Common myeloid progenitor, CD34-positive (primary cell): Measurements from ENCODE around the gene ETV6.

ENCODE experiments used
- CTCF ChIA-PET: fragments of 350-600 bp; sonication (Branson Sonifier 250); formaldehyde crosslinking; loops from one replicate; lab custom pipeline; 2021; ENCODE audit warnings: antibody characterized with exemption; lab: Charles Lee
- POLR2A ChIA-PET: fragments of 350-600 bp; sonication (Branson Sonifier 250); formaldehyde crosslinking; loops from one replicate; lab custom pipeline; 2021; ENCODE audit warnings: antibody characterized with exemption; lab: Charles Lee
- DNase-seq, 3 donors: peaks; one replicate each; pipeline versions ENCODE4 v3.0.0 to v3.0.0-alpha.2; 2013
- H3K27ac ChIP-seq, 2 experiments: 1 replicate in 1 of 2; 2 replicates in 1 of 2; pipeline ENCODE4 v1.7.0; 2013; ENCODE audit warnings: inconsistent platforms in 2 of 2, low read length in 2 of 2, mild to moderate bottlenecking in 2 of 2, low read depth in 1 of 2, moderate library complexity in 1 of 2; ENCODE audit not compliant: severe bottlenecking in 2 of 2, insufficient read depth in 1 of 2, poor library complexity in 1 of 2
- H3K27me3 ChIP-seq, 5 experiments: replicated peaks in 2 of 5; 1 replicate in 3 of 5; 2 replicates in 2 of 5; pipeline versions ENCODE4 v1.6.1 to v1.7.0; 2013; ENCODE audit warnings: low read length in 4 of 5, mild to moderate bottlenecking in 2 of 5, moderate library complexity in 2 of 5, inconsistent platforms in 1 of 5; ENCODE audit not compliant: insufficient read depth in 5 of 5, control insufficient read depth in 4 of 5
- H3K36me3 ChIP-seq, 4 experiments: 1 replicate in 2 of 4; 2 replicates in 2 of 4; pipeline versions ENCODE4 v1.6.1 to v1.7.0; 2013; ENCODE audit warnings: low read length in 3 of 4, control low read depth in 1 of 4, mild to moderate bottlenecking in 1 of 4; ENCODE audit not compliant: control insufficient read depth in 4 of 4, insufficient read depth in 4 of 4
- H3K4me1 ChIP-seq, 4 experiments: 1 replicate in 3 of 4; 2 replicates in 1 of 4; pipeline versions ENCODE4 v1.6.1 to v1.7.1; 2013; ENCODE audit warnings: low read length in 3 of 4, mild to moderate bottlenecking in 3 of 4, control low read depth in 1 of 4, inconsistent platforms in 1 of 4, moderate library complexity in 1 of 4; ENCODE audit not compliant: control insufficient read depth in 4 of 4, insufficient read depth in 4 of 4; ENCODE audit errors: control extremely low read depth in 1 of 4
- H3K4me3 ChIP-seq, 7 experiments: 1 replicate in 4 of 7; 2 replicates in 3 of 7; pipeline versions ENCODE4 v1.5.1 to v1.7.0; 2013; ENCODE audit warnings: mild to moderate bottlenecking in 7 of 7, low read length in 6 of 7, moderate library complexity in 6 of 7, inconsistent platforms in 2 of 7, low read depth in 2 of 7, control low read depth in 1 of 7; ENCODE audit not compliant: insufficient read depth in 4 of 7, control insufficient read depth in 1 of 7; ENCODE audit errors: extremely low read depth in 1 of 7
- H3K9me3 ChIP-seq, 5 experiments: 1 replicate in 4 of 5; 2 replicates in 1 of 5; pipeline versions ENCODE4 v1.6.1 to v1.7.1; 2013; ENCODE audit warnings: low read length in 4 of 5, mild to moderate bottlenecking in 2 of 5, inconsistent platforms in 1 of 5, low read depth in 1 of 5, moderate library complexity in 1 of 5; ENCODE audit not compliant: control insufficient read depth in 4 of 5, insufficient read depth in 2 of 5; ENCODE audit errors: control extremely low read depth in 1 of 5
- WGBS: methylation state at CpG from one replicate; pipeline ENCODE4 v1.1.5; 2013; ENCODE audit not compliant: insufficient coverage; 5-methylcytosine and 5-hydroxymethylcytosine counted together

Gene ETV6

DNA sequence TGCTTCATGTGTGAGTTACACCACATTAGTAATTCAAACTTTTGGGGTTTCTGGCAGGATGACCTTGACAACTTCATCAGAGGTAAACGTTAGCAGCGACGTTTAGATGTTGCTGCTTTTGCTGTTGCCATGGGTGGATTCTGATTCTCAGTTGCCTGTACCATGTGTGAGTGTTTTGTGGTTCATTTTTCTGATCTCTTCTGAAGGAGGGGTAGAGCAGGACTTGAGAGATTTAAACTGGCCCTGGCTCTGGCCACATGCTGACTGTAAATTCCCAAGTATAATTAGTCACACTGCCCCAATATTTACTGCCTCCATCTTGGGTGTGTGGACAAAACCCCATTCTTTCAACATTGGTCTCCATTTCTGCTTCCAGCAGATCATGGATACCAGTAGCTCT, 110.4 kb downstream of the ETV6 start:
- Histone ChIP-seq H3K27me3 (no peaks in the 10 kb centered on the region), H3K36me3 (peaks cover 20 to 86% (median 53%) of the 10 kb centered on the region in 4 experiments), H3K27ac (peak overlapping the region; percentile 61 to 67), H3K4me3 (no peak overlapping the region), H3K9me3 (no peaks in the 10 kb centered on the region), H3K4me1 (peaks cover 42 to 96% (median 74%) of the 10 kb centered on the region in 4 experiments)
- ChIA-PET POLR2A (interaction anchor here (0.7 to 1.5 kb wide), 2 partner anchors 10 to 14 kb away, joined by 3 to 4 read pairs; no protein-coding TSS in a partner anchor), CTCF (interaction anchor here (0.7 to 6.8 kb wide), 7 partner anchors 10 to 273 kb away, joined by 3 to 66 read pairs (median 4); no protein-coding TSS in a partner anchor)
- WGBS, result no CpG with 5 or more reads among the region's 3 CpGs
- peak in 2 of 3 donors; percentile 54 to 66 for DNase-seq

DNA sequence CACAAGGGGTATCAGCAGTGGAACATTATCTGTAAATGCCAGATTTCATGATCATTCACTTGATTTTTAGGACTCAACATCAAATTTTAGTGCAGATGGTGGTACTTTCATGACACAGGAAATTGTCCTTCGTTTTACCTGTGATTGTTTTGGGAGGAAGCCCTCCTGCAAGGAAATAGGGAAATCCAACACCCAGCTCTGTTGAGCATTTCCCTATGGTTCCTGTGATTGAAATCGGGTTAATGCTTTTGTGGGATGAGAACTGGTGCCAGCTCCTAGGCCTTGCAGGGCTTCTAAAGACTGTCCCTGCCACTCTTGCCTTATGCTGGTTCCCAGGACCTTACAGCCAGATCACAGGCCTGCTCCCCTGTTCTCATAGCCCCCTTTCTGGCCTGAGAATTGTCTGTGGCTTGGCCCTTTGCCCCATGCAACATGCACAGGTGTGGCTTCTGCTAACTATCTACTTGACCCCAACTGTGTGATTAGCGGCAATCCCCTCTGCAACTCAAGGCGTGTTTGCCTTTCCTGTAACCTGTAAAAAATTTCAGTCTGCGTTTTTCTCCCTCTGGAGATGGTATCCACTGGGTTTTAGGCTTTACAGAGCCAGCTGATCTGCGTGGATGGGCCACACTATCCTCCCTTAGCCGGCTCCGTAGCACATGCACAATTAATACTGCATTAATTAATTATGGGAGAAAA, 112.5 kb downstream of the ETV6 start:
- Histone ChIP-seq H3K4me1 (peaks cover 55 to 98% (median 88%) of the 10 kb centered on the region in 4 experiments), H3K27ac (peak overlapping the region; percentile 36 to 62)
- POLR2A ChIA-PET, result interaction anchor here (1.2 to 1.3 kb wide), 3 partner anchors 13 to 17 kb away, joined by 3 to 4 read pairs (median 3); no protein-coding TSS in a partner anchor

GRCh38 chr12:11762723-11763326, 113.4 kb downstream of the ETV6 start:
- POLR2A ChIA-PET, result interaction anchor here (0.6 to 1.3 kb wide), 4 partner anchors 12 to 18 kb away, joined by 3 to 4 read pairs (median 3); no protein-coding TSS in a partner anchor
- Histone ChIP-seq H3K27me3 (no peaks in the 10 kb centered on the region), H3K4me1 (peaks cover 54 to 97% (median 90%) of the 10 kb centered on the region in 4 experiments), H3K9me3 (no peaks in the 10 kb centered on the region), H3K36me3 (peaks cover 16 to 65% (median 31%) of the 10 kb centered on the region in 4 experiments), H3K4me3 (peak overlapping the region in 1 of 7 experiments; percentile 40), H3K27ac (peak overlapping the region; percentile 36 to 62)
- no peak for DNase-seq
- 74% methylated on average over 6 of the region's 9 CpGs for WGBS
- CTCF ChIA-PET, result interaction anchor here (0.7 to 6.8 kb wide), 15 partner anchors 9 to 264 kb away, joined by 3 to 66 read pairs (median 4); no protein-coding TSS in a partner anchor

More for the DNA sequence above, 112.5 kb downstream of the ETV6 start:
- H3K4me3 ChIP-seq, result peak overlapping the region in 1 of 7 experiments; percentile 40
- peaks cover 18 to 66% (median 35%) of the 10 kb centered on the region in 4 experiments for H3K36me3 ChIP-seq
- CTCF ChIA-PET, result interaction anchor here (0.7 to 6.8 kb wide), 8 partner anchors 10 to 265 kb away, joined by 3 to 66 read pairs (median 4); no protein-coding TSS in a partner anchor
- no peak for DNase-seq
- no peaks in the 10 kb centered on the region for H3K9me3 ChIP-seq
- 55% methylated on average over 5 of the region's 8 CpGs for WGBS
- H3K27me3 ChIP-seq, result no peaks in the 10 kb centered on the region

DNA sequence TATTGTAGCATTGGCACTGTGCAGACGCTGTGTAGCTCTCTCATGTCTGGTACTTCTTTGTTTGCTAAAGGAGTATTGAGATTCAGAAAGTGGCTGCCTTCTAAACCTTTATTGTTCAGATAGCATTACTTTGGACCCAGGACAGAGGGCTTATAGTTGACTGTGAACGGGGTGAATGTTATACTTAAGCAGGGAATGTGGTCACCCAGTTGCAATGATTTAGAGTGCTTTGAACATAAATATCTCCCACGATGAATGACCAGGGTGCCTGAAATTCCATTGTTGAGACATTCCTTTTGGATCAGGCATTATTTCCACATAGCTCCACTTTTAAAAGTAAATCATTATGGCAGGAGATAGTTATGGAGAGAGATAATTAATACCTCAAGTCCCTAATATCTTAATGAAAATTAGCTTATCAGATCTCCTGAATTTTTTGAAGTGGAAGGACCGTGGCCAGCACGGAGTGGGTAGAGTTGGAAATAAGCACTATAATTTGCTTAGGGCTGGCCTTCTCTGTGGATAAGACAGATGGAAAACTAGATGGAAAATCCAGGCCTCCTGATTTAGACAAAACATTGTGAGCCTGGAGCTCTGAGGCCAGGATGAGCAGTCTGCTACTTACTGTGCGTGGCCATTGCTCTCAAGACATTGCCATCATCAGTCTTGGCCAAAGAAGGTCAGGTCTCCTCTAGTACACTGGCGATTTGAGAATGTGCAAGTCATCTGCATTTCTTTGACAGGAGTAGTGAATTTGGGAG, 114.5 kb downstream of the ETV6 start:
- H3K4me3 ChIP-seq, result no peak overlapping the region
- no peak for DNase-seq
- peaks cover 48 to 97% (median 89%) of the 10 kb centered on the region in 4 experiments for H3K4me1 ChIP-seq
- ChIA-PET POLR2A (interaction anchor here (1.3 kb wide), 2 partner anchors 18 to 19 kb away, joined by 3 read pairs; no protein-coding TSS in a partner anchor), CTCF (interaction anchor here (0.9 to 6.8 kb wide), 14 partner anchors 8 to 106 kb away, joined by 3 to 66 read pairs (median 4); no protein-coding TSS in a partner anchor)
- H3K9me3 ChIP-seq, result no peaks in the 10 kb centered on the region
- H3K36me3 ChIP-seq, result peaks cover 12 to 66% (median 32%) of the 10 kb centered on the region in 4 experiments
- 98% methylated on average over 4 of the region's 7 CpGs for WGBS
- peak overlapping the region; percentile 36 to 56 for H3K27ac ChIP-seq
- H3K27me3 ChIP-seq, result no peaks in the 10 kb centered on the region

DNA sequence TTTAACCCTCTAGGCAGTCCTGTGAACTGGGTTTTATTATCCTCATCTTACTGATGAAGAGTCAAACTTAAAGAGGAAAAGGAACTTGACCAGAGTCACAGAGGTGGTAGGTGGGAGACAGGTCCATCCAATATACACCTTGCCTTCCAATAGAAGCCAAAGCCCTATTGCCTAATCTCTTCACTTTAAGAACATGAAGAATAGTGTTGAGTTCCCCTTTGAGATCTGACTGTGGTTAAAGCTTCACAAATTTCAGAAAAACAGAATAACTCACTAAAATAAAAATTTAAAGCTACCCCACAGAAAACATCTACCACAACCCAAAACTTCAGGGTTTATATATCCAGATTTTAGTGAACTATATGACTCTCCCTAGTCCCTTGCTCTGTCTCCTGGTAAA, 115.4 kb downstream of the ETV6 start:
- Histone ChIP-seq H3K36me3 (peaks cover 12 to 61% (median 32%) of the 10 kb centered on the region in 4 experiments), H3K27me3 (no peaks in the 10 kb centered on the region), H3K4me1 (peaks cover 54 to 97% (median 88%) of the 10 kb centered on the region in 4 experiments), H3K9me3 (no peaks in the 10 kb centered on the region), H3K27ac (peak overlapping the region in 1 of 2 experiments; percentile 56), H3K4me3 (peak overlapping the region in 3 of 7 experiments; percentile 8 to 46 (median 30))
- ChIA-PET POLR2A (interaction anchor here (0.9 to 2.9 kb wide), 5 partner anchors 10 to 37 kb away, joined by 3 to 12 read pairs (median 6); no protein-coding TSS in a partner anchor), CTCF (interaction anchor here (1.0 to 6.8 kb wide), 8 partner anchors 10 to 107 kb away, joined by 3 to 66 read pairs (median 6); no protein-coding TSS in a partner anchor)
- DNase-seq, result peak in 1 of 3 donors; percentile 64

GRCh38 chr12:11765421-11765816, 115.9 kb downstream of the ETV6 start:
- DNase-seq, result peak in 2 of 3 donors; percentile 83 to 90
- peak overlapping the region; percentile 19 to 73 for H3K27ac ChIP-seq
- no CpG with 5 or more reads among the region's 2 CpGs for WGBS
- H3K4me1 ChIP-seq, result peaks cover 57 to 97% (median 88%) of the 10 kb centered on the region in 4 experiments
- ChIA-PET POLR2A (interaction anchor here (0.7 to 2.9 kb wide), 9 partner anchors 9 to 113 kb away, joined by 3 to 12 read pairs (median 3); no protein-coding TSS in a partner anchor), CTCF (interaction anchor here (1.0 to 6.8 kb wide), 9 partner anchors 9 to 108 kb away, joined by 3 to 66 read pairs (median 6); no protein-coding TSS in a partner anchor)
- H3K4me3 ChIP-seq, result peak overlapping the region in 3 of 7 experiments; percentile 30 to 46 (median 40)
- H3K9me3 ChIP-seq, result no peaks in the 10 kb centered on the region
- H3K36me3 ChIP-seq, result peaks cover 12 to 60% (median 32%) of the 10 kb centered on the region in 4 experiments
- H3K27me3 ChIP-seq, result no peaks in the 10 kb centered on the region
